Kidney tubule cell (primary cell): Measurements from ENCODE around the gene GSTM5.
"Not testable (repeated sequence)": the region's sequence is repeated elsewhere in the genome, so short reads cannot be mapped to it uniquely, and the experiment has no call there.

Experiments
- DNase-seq: peaks from one replicate; pipeline ENCODE4 v3.0.0-alpha.2; 2018; ENCODE audit warnings: low spot score

The GSTM5 gene

DNA sequence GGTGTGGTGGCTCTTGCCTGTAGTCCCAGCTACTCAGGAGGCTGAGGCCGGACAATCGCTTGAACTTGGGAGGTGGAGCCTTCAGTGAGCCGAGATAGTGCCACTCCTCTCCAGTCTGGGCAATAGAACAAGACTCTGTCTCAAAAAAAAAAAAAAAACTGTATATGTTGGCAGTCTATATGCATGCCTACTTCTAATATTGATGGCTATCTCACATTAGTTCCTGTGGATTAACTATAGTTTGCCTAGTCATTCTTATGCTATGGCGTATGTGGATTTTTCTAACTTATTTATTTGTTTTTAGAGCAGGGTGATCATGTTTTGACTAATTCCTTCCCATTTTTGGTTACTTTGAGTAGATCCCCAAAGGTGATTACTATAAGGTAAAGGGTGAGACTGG is 15.0 kb upstream of the GSTM5 start:
- DNase-seq, result no peak

DNA sequence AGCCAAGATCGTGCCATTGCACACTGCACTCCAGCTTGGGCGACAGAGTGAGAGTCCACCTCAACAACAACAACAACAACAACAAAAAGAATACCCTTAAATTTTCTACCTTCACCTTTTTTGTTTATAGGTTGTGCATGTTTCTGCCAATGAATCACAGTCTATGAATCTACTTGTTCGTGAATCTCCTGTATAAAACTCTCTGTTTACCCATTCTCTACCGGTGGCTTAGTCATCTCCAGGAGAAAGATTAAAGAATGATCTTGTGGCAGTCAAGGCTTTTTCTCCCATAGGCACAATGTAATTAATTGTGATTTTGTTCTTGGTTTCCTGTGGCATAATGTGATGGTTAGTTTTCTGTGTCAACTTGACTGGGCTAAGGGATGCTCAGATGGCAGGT is 14.2 kb upstream of the GSTM5 start:
- DNase-seq, result not testable (repeated sequence)

GRCh38 chr1:109702940-109703339 is 9.1 kb upstream of the GSTM5 start:
- not testable (repeated sequence) for DNase-seq

GRCh38 chr1:109704173-109704572 is 7.9 kb upstream of the GSTM5 start:
- DNase-seq, result peak; percentile 0

DNA sequence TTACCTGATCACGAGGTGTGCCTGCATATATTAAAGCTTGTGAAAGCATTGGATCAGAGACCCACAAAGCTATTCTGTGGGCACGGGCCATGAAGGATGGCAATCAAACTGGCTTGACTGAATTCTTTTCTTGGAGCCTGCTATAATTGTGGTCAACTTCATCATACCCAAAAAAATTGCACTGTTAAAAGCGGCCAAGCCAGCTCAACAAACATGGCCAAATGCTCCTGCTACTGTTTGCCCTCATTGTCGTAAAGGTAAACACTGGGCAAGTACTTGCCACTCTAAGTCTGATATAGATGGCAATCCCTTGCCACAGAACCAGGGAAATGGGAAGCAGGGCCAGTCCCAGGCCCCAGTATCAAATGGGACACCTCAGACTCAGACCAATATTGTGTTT is 6.6 kb upstream of the GSTM5 start:
- peak; percentile 0 for DNase-seq

- peak; percentile 0 for DNase-seq
These were observed 3.1 kb upstream of the GSTM5 start for GRCh38 chr1:109708949-109709348.

GRCh38 chr1:109709822-109710221 is 2.2 kb upstream of the GSTM5 start:
- DNase-seq, result not testable (repeated sequence)

- peak; percentile 0 for DNase-seq
These were observed 342 bp downstream of the GSTM5 start for GRCh38 chr1:109712321-109712864.

- peak; percentile 0 for DNase-seq
These were observed 1.6 kb downstream of the GSTM5 start for GRCh38 chr1:109713636-109714035.

DNA sequence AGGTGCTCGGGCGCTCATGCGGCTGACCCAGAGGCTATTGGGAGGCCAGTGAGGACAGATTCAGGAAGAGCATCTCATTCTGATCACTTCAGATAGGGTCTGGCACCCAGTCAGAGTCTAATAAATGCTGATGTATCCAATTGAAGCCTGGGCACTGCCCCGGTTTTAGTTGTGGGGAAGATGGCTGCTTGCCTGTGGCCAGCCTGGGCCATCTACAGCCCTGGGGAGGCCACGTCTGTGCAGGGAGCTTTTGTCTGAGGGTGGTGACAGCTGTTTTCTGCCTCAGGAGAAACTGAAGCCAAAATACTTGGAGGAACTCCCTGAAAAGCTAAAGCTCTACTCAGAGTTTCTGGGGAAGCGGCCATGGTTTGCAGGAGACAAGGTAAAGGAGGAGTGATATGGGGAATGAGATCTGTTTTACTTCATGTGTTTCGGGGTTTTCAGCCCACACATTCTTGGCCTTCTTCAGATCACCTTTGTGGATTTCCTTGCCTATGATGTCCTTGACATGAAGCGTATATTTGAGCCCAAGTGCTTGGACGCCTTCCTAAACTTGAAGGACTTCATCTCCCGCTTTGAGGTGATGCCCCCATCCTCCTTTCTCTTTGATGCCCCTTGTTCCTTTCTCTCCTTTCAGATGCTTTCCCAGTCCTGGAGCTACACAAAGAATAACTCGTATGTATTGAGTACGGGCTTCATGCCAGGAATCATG is 2.8 kb downstream of the GSTM5 start:
- DNase-seq, result peak; percentile 0

GRCh38 chr1:109716121-109716520 is 4.1 kb downstream of the GSTM5 start:
- DNase-seq, result no peak

DNA sequence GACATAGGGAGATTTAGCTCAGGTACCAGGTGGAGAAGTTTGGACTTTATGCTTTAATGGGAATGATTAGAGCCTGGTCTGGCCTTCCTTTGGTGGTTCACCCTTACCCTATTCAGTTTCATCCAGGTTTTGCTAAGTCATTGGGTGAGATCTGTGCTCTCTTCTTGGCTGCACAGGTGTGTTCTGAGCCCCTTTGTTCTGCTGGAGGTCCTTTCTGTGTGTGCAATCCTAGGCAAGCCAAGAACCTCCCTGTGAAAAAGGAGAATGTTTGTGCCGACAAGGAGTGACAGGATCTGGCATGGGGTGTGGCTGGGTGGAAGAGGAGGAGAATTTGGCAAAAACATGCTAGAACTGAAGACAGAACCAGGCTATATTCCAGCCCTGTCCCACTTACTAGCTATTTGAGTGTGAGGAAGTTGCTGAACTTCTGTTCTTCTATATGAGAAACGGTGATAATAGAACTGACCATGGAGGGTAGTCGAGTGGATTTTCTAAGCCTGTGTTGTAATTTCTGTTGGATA is 4.6 kb downstream of the GSTM5 start:
- no peak for DNase-seq

- DNase-seq, result no peak
These were observed 5.7 kb downstream of the GSTM5 start for GRCh38 chr1:109717729-109718128.

DNA sequence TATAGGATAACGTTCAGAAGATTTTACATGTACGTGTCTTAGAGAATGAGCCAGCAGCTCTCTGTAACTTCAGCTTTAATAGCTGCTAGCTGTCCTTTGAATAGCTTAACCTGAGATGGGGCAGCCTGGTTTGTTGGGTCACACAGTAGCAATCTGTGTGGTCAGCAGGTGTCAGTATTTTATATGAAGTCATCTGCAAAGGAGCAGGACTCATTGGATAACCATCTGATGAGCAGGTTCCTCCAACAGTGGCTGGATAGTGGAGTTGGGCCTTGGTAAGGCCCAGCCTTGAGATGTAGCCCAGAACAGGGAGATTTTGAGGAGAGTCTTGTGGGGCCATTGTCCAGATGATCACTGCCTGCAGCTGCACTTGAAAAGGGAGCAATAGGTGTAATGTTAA is 6.4 kb downstream of the GSTM5 start:
- peak; percentile 73 for DNase-seq

GRCh38 chr1:109719337-109719837 is 7.3 kb downstream of the GSTM5 start:
- no peak for DNase-seq

- DNase-seq, result no peak
These were observed 9.0 kb downstream of the GSTM5 start for GRCh38 chr1:109721042-109721441.

DNA sequence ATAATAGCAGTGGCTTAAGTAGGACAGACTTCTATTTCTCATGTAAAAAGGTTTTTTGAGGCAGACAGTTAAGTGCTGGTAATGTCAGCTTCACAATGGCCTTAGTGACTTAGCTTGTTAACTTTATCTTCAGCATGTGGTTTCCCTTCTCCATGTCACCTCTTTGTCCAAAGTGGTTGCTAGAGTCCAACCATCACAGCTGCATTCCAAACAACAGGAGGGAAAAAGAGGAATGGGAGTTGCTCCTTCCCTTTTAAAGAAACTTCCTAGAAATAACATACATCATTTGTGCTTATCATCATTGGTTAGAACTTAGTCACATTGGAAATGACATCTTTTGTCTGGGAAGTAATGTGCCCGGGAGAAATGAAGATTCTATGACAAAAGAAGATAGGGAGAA is 9.9 kb downstream of the GSTM5 start:
- DNase-seq, result no peak

- DNase-seq, result peak; percentile 67
These were observed 11.0 kb downstream of the GSTM5 start for GRCh38 chr1:109722908-109723691.

DNA sequence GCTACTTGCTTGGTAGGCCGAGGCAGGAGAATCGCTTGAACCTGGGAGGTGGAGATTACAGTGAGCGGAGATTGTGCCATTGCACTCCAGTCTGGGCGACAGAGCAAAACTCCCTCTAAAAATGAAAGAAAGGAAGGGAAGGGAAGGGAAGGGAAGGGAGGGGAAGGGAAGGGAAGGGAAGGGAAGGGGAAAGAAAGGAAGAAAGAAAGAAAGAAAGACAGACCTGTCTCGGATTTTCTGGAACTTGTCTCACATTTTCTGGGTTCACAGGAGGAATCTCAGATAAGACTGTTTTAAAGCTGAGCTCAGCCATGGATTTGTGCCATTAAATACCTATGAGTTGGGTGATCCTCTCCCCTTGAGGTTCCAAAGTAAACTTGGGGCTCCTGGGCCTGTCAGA is 12.9 kb downstream of the GSTM5 start:
- DNase-seq, result no peak

GRCh38 chr1:109725510-109725909 is 13.5 kb downstream of the GSTM5 start:
- DNase-seq, result no peak

GRCh38 chr1:109726007-109726406 is 14.0 kb downstream of the GSTM5 start:
- DNase-seq, result no peak

DNA sequence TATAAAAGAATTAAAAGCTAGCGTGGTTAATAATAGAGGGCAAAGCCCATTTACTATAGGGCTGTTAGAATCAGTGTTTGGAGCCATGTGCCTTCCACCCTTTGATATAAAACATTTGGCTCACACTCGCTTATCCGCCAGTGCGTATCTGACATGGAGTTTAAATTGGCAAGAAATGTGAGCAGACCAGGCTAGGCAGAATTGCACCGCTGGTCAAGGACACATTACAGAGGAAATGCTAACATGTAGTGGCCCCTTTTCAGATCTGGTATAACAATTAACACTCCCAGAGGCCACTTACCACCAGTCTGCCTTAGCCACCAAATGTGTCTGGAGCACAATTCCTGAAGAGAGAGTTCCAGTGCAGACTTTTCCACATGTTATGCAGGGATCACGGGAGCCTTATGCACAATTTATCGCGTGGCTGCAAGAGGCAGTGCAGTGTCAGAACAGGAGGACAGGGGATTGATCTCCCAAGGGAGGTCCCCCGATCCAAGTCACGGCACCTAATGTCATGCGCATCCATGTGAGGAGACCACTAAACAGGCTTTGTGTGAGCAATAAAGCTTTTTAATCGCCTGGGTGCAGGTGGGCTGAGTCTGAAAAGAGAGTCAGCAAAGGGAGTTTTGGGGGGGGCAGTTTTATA is 14.8 kb downstream of the GSTM5 start:
- no peak for DNase-seq
